H1 (cell line): Measurements from ENCODE around the gene PSPH. TPM values are rescaled to one million over a fixed set of nuclear protein-coding genes. Genes with fewer than 3 reads are reported as not detected.
A peak's percentile ranks its signal among the peaks of the same experiment; 100 is the strongest.

ENCODE experiments used
- CTCF ChIA-PET: fragments of 300-600 bp; sonication (Branson Sonifier 250); formaldehyde crosslinking; loops from one replicate; lab custom pipeline; 2021; ENCODE audit not compliant: partially characterized antibody; lab: Charles Lee
- POLR2A ChIA-PET: fragments of 300-600 bp; sonication (Branson Sonifier 250); formaldehyde crosslinking; loops from one replicate; lab custom pipeline; 2021; ENCODE audit warnings: inconsistent platforms; ENCODE audit not compliant: partially characterized antibody; lab: Charles Lee
- DNase-seq, 2 experiments: peaks; one replicate each; pipeline versions ENCODE4 v3.0.0 to v3.0.0-alpha.2; 2010 to 2022; ENCODE audit warnings: low spot score in 2 of 2, low read depth in 1 of 2, mixed read lengths in 1 of 2
- FAIRE-seq: peaks from 2 replicates; lab custom pipeline; 2011; peaks lifted over from hg19 to GRCh38; lab: Jason Lieb, UNC
- H2AFZ ChIP-seq: 2 replicates; pipeline ENCODE4 v1.8.1; 2012; ENCODE audit warnings: low read length, inconsistent platforms
- H2AK5ac ChIP-seq: 2 replicates; pipeline ENCODE4 v1.6.1; 2013; ENCODE audit warnings: low read depth, low read length
- H2BK120ac ChIP-seq: replicated peaks from 2 replicates; pipeline ENCODE3; 2013; ENCODE audit warnings: low read depth, low read length, inconsistent platforms
- H2BK12ac ChIP-seq: 2 replicates; pipeline ENCODE4 v1.6.1; 2013; ENCODE audit warnings: low read depth, low read length
- H2BK15ac ChIP-seq: 2 replicates; pipeline ENCODE4 v1.6.1; 2013; ENCODE audit warnings: low read length
- H2BK20ac ChIP-seq: 2 replicates; pipeline ENCODE4 v1.6.1; 2013; ENCODE audit warnings: low read length
- H2BK5ac ChIP-seq: 2 replicates; pipeline ENCODE4 v1.6.1; 2013; ENCODE audit warnings: low read depth, low read length
- H3K14ac ChIP-seq: 2 replicates; pipeline ENCODE4 v1.6.1; 2013; ENCODE audit warnings: inconsistent platforms; ENCODE audit not compliant: insufficient read length
- H3K18ac ChIP-seq: 2 replicates; pipeline ENCODE4 v1.6.1; 2013; ENCODE audit warnings: low read length; ENCODE audit errors: extremely low read depth
- H3K23ac ChIP-seq: 2 replicates; pipeline ENCODE4 v1.6.1; 2013; ENCODE audit warnings: inconsistent platforms; ENCODE audit not compliant: insufficient read length
- H3K23me2 ChIP-seq: 2 replicates; pipeline ENCODE4 v1.6.1; 2013; ENCODE audit warnings: low read depth, low read length
- H3K27ac ChIP-seq: 2 replicates; pipeline ENCODE4 v1.6.1; 2011; ENCODE audit warnings: low read depth, low read length, inconsistent platforms
- H3K27me3 ChIP-seq, 4 experiments: replicated peaks in 1 of 4; 1 replicate in 1 of 4; 2 replicates in 3 of 4; pipeline versions ENCODE4 v1.6.1 to v1.8.1; 2011 to 2013; ENCODE audit warnings: low read length in 3 of 4, mild to moderate bottlenecking in 3 of 4, inconsistent platforms in 2 of 4, mixed read lengths in 2 of 4, moderate library complexity in 1 of 4; ENCODE audit not compliant: control insufficient read depth in 3 of 4, insufficient read depth in 3 of 4; ENCODE audit errors: extremely low read depth in 1 of 4
- H3K36me3 ChIP-seq, 4 experiments: 2 replicates each; pipeline versions ENCODE4 v1.6.1 to v1.8.1; 2011 to 2013; ENCODE audit warnings: mild to moderate bottlenecking in 4 of 4, low read length in 3 of 4, moderate library complexity in 2 of 4, control low read depth in 1 of 4, inconsistent platforms in 1 of 4; ENCODE audit not compliant: insufficient read depth in 4 of 4, control insufficient read depth in 2 of 4
- H3K4ac ChIP-seq: replicated peaks from 2 replicates; pipeline ENCODE3; 2013; ENCODE audit warnings: low read length, low read depth, mixed read lengths, inconsistent platforms; ENCODE audit not compliant: insufficient read length
- H3K4me1 ChIP-seq, 4 experiments: replicated peaks in 1 of 4; 1 replicate in 1 of 4; 2 replicates in 3 of 4; pipeline versions ENCODE4 v1.6.1 to v1.8.1; 2011 to 2013; ENCODE audit warnings: low read length in 3 of 4, inconsistent platforms in 2 of 4, mixed read lengths in 1 of 4; ENCODE audit not compliant: insufficient read depth in 4 of 4, control insufficient read depth in 3 of 4
- H3K4me2 ChIP-seq, 2 experiments: 2 replicates each; pipeline versions ENCODE4 v1.6.1 to v1.8.1; 2011 to 2013; ENCODE audit warnings: low read depth in 2 of 2, low read length in 2 of 2, control low read depth in 1 of 2, inconsistent platforms in 1 of 2, mild to moderate bottlenecking in 1 of 2; ENCODE audit not compliant: insufficient read depth in 1 of 2
- H3K4me3 ChIP-seq, 4 experiments: fragments of 200-600, 300-600 bp in 1 of 4; sonication (generic), shearing (Covaris generic), sonication (Bioruptor Twin) in 1 of 4; 2 replicates each; pipeline versions ENCODE4 v1.5.1 to v1.8.1; 2011 to 2016; ENCODE audit warnings: low read length in 4 of 4, low read depth in 3 of 4, control low read depth in 2 of 4, inconsistent platforms in 2 of 4, mild to moderate bottlenecking in 2 of 4, mixed read lengths in 1 of 4, moderate library complexity in 1 of 4; ENCODE audit not compliant: insufficient read depth in 2 of 4; ENCODE audit errors: extremely low read depth in 1 of 4
- H3K56ac ChIP-seq: replicated peaks from 2 replicates; pipeline ENCODE3; 2013; ENCODE audit warnings: low read depth, mild to moderate bottlenecking, mixed read lengths, low read length, inconsistent platforms; ENCODE audit not compliant: insufficient read length
- H3K79me1 ChIP-seq: 2 replicates; pipeline ENCODE4 v1.6.1; 2013; ENCODE audit warnings: low read depth, low read length, control low read depth
- H3K79me2 ChIP-seq, 2 experiments: 2 replicates each; pipeline versions ENCODE4 v1.6.1 to v1.8.1; 2012 to 2013; ENCODE audit warnings: low read length in 2 of 2, mild to moderate bottlenecking in 2 of 2, inconsistent platforms in 1 of 2; ENCODE audit not compliant: insufficient read depth in 2 of 2, control insufficient read depth in 1 of 2
- H3K9ac ChIP-seq, 4 experiments: replicated peaks in 1 of 4; 1 replicate in 1 of 4; 2 replicates in 3 of 4; pipeline versions ENCODE4 v1.6.1 to v1.8.1; 2011 to 2013; ENCODE audit warnings: low read depth in 3 of 4, low read length in 3 of 4, control low read depth in 2 of 4, mild to moderate bottlenecking in 2 of 4, moderate library complexity in 2 of 4, inconsistent platforms in 1 of 4; ENCODE audit errors: extremely low read depth in 1 of 4
- H3K9me3 ChIP-seq, 2 experiments: 2 replicates each; pipeline versions ENCODE4 v1.6.1 to v1.8.1; 2012 to 2013; ENCODE audit warnings: mild to moderate bottlenecking in 2 of 2, moderate library complexity in 2 of 2, control low read depth in 1 of 2, inconsistent platforms in 1 of 2, low read depth in 1 of 2, low read length in 1 of 2, mixed read lengths in 1 of 2; ENCODE audit not compliant: insufficient read depth in 2 of 2
- H4K20me1 ChIP-seq, 2 experiments: replicated peaks in 1 of 2; 2 replicates each; pipeline versions ENCODE3 to v1.8.1; 2011 to 2013; ENCODE audit warnings: inconsistent platforms in 2 of 2, low read length in 2 of 2, mild to moderate bottlenecking in 1 of 2; ENCODE audit not compliant: insufficient read depth in 2 of 2, control insufficient read depth in 1 of 2
- H4K5ac ChIP-seq: 2 replicates; pipeline ENCODE4 v1.6.1; 2013; ENCODE audit warnings: low read length, low read depth, mixed read lengths, inconsistent platforms; ENCODE audit not compliant: insufficient read length
- H4K8ac ChIP-seq: 2 replicates; pipeline ENCODE4 v1.8.0; 2013; ENCODE audit warnings: mild to moderate bottlenecking, moderate library complexity, low read length, inconsistent platforms; ENCODE audit not compliant: insufficient read depth; ENCODE audit errors: extremely low read depth
- H4K91ac ChIP-seq: replicated peaks from 2 replicates; pipeline ENCODE3; 2013; ENCODE audit warnings: low read length, mixed read lengths, inconsistent platforms; ENCODE audit not compliant: insufficient read length
- BACH1 ChIP-seq: IDR thresholded peaks from 2 replicates; pipeline ENCODE4 v1.6.1; 2012; ENCODE audit warnings: low read length, improper control_type of control experiment
- GABPA ChIP-seq: IDR thresholded peaks from 2 replicates; pipeline ENCODE4 v1.6.1; 2011; ENCODE audit warnings: mild to moderate bottlenecking, low read length, moderate library complexity, borderline replicate concordance; ENCODE audit not compliant: insufficient read depth
- MAX ChIP-seq: IDR thresholded peaks from 2 replicates; pipeline ENCODE4 v1.6.1; 2012; ENCODE audit warnings: inconsistent platforms
- SUZ12 ChIP-seq: fragments of 200-600 bp; sonication (generic); IDR thresholded peaks from 2 replicates; pipeline ENCODE4 v1.6.1; 2012; ENCODE audit warnings: mild to moderate bottlenecking, inconsistent platforms, low read length, moderate library complexity, mixed read lengths
- WGBS, 2 experiments: shearing (Covaris generic) in 1 of 2; methylation state at CpG; one replicate each; pipeline versions ENCODE4 v1.1.6 to v1.1.7; 2013 to 2015; ENCODE audit warnings: low lambda C conversion rate in 2 of 2, mixed read lengths in 2 of 2, inconsistent platforms in 1 of 2, low coverage in 1 of 2, missing lambda C conversion rate in 1 of 2; ENCODE audit not compliant: insufficient replicate concordance in 2 of 2, insufficient coverage in 1 of 2, insufficient read length in 1 of 2; ENCODE audit errors: extremely low coverage in 1 of 2, missing lambda C conversion rate in 1 of 2; 5-methylcytosine and 5-hydroxymethylcytosine counted together
- polyA plus RNA-seq, 7 experiments: library from polyadenylated mRNA; depleted of rRNA in 3 of 7; stranded (reverse) in 5 of 7; unstranded in 2 of 7; fragments of >200 nt in 5 of 7; fragments of 200-250 nt in 2 of 7; gene quantifications; 1 replicate in 5 of 7; 2 replicates in 1 of 7; 4 replicates in 1 of 7; pipeline versions ENCODE4 v1.2.1 to v1.2.3, GENCODE V29; 2011 to 2013; ENCODE audit warnings: missing spikeins in 2 of 7, mixed read lengths in 2 of 7
- total RNA-seq: library from RNA; stranded (reverse); fragmentation: NEBNext Ultra II Directional; extraction: Animal tissue kit (Norgen Biotek cat#: 25700); gene quantifications from 2 replicates; pipeline ENCODE4 v1.2.1, GENCODE V29; 2021

PSPH gene
- total and polyA plus RNA-seq, 2 of the 8 experiments (the other 6 are each of a cell fraction or from before 2014, with no cell fraction given) = 31.0 to 64.8 TPM

GRCh38 chr7:55964261-55965099 is 86.8 kb downstream of the PSPH start, which contains the start of gene NIPSNAP2:
TSS of gene NIPSNAP2 (plus strand) at chr7:55964585. CDS start at chr7:55964610, 25 bp downstream.
- ChIA-PET POLR2A (interaction anchor here (0.6 to 2.3 kb wide), 24 partner anchors 9 to 643 kb away, joined by 3 to 23 read pairs (median 3); partner anchors contain the start of genes CCT6A and PSPH), CTCF (interaction anchor here (0.5 to 2.6 kb wide), 21 partner anchors 10 to 1591 kb away, joined by 3 to 13 read pairs (median 4); partner anchors contain the start of genes CCT6A, MRPS17 and PSPH)
- Histone ChIP-seq H3K4me1 (no peaks in the 10 kb centered on the region), H2BK120ac (no peak within 1 kb of the TSS), H3K27ac (peak within 1 kb of the TSS; percentile 84), H4K5ac (peak within 1 kb of the TSS; percentile 80), H3K9me3 (no peaks in the 10 kb centered on the region), H3K9ac (peak within 1 kb of the TSS; percentile 76 to 98 (median 86)), H3K27me3 (peaks cover 1 to 13% (median 7%) of the 10 kb centered on the region in 4 experiments; a peak in 5 of 7 replicates), H3K56ac (peak within 1 kb of the TSS; percentile 46), H2BK20ac (no peak within 1 kb of the TSS), H3K14ac (no peak within 1 kb of the TSS), H3K23ac (no peak within 1 kb of the TSS), H3K18ac (peak within 1 kb of the TSS; percentile 83), H2BK5ac (peak within 1 kb of the TSS; percentile 75; the same call in 1 of the 2 replicates), H2AFZ (peak within 1 kb of the TSS; percentile 6; the same call in 1 of the 2 replicates), H3K23me2 (no peaks in the 10 kb centered on the region), H2BK12ac (no peak within 1 kb of the TSS), H4K20me1 (peaks cover 0 to 4% of the 10 kb centered on the region in 2 experiments), H3K36me3 (no peaks in the 10 kb centered on the region), H3K79me1 (peaks cover 5% of the 10 kb centered on the region), H2AK5ac (no peak within 1 kb of the TSS), H3K79me2 (peaks cover 3 to 19% of the 10 kb centered on the region in 2 experiments; a peak in 3 of 4 replicates), H4K91ac (peak within 1 kb of the TSS; percentile 74), H4K8ac (peak within 1 kb of the TSS; percentile 93), H3K4me3 (peak within 1 kb of the TSS; percentile 80 to 99 (median 86)), H2BK15ac (no peak within 1 kb of the TSS), H3K4me2 (peak within 1 kb of the TSS; percentile 75 to 77), H3K4ac (no peak within 1 kb of the TSS)
- no peak for FAIRE-seq
- 0% methylated on average over 21 of the region's 105 CpGs; no CpG with 5 or more reads in 1 of the 2 experiments for WGBS, 2 experiments
- peak; percentile 17 to 82 for DNase-seq
- TF ChIP-seq BACH1 (no peak), MAX (no peak), GABPA (no peak), SUZ12 (no peak)
